ENCODE measurements around the gene MAP1B. TPM values are rescaled to one million over a fixed set of nuclear protein-coding genes. Genes with fewer than 3 reads are reported as not detected.

Gene MAP1B
- total and polyA plus RNA-seq, 9 of the 15 experiments (the other 6 are each of a cell fraction or from before 2014, with no cell fraction given), result 5.2 to 66.1 (median 17.3) TPM

GRCh38 chr5:72108202-72109061 lies 1.2 kb downstream of the MAP1B start (continued):
- TF ChIP-seq USF2 (CRISPR knock-in tag; IDR thresholded peaks at IDR 0.05) (no peak), SMAD3 (CRISPR knock-in tag; conservative IDR thresholded peaks at IDR 0.05) (no peak), MCM2 (IDR thresholded peaks at IDR 0.05; ENCODE audit: low read depth) (no peak), CTBP1 (IDR thresholded peaks at IDR 0.05; ENCODE audit: borderline replicate concordance) (no peak), TRIM24 (IDR thresholded peaks at IDR 0.05) (no peak), SREBF1 (IDR thresholded peaks at IDR 0.05; ENCODE audit: borderline replicate concordance, low read depth, low read length) (no peak), FOXM1 (IDR thresholded peaks at IDR 0.05; ENCODE audit: low read depth) (no peak), FOXM1 (CRISPR knock-in tag; IDR thresholded peaks at IDR 0.05; ENCODE audit: low read depth) (0 out of 2 replicates have a peak, but pooled peaks have one; percentile 32), HBP1 (CRISPR knock-in tag; IDR thresholded peaks at IDR 0.05) (no peak), ELK3 (CRISPR knock-in tag; IDR thresholded peaks at IDR 0.05) (no peak), HDGF (IDR thresholded peaks at IDR 0.05) (no peak), ZNF407 (IDR thresholded peaks at IDR 0.05; ENCODE audit: low read depth) (peak; percentile 94), NRF1 (conservative IDR thresholded peaks at IDR 0.05 in 1 of 2, IDR thresholded peaks at IDR 0.05 in 1 of 2) (peak; percentile 33 to 36; a peak in 1 of 4 replicates), BHLHE40 (IDR thresholded peaks at IDR 0.05; ENCODE audit: low read length) (no peak), CBX5 (IDR thresholded peaks at IDR 0.05; ENCODE audit: borderline replicate concordance, low read depth) (no peak), HDAC1 (IDR thresholded peaks at IDR 0.05) (peak in 1 of 2 experiments; percentile 64; a peak in 2 of 4 replicates), RBM22 (IDR thresholded peaks at IDR 0.05; ENCODE audit: low read depth, low read length, poor library complexity, severe bottlenecking) (peak; percentile 69), NR3C1 (CRISPR knock-in tag; IDR thresholded peaks at IDR 0.05) (no peak)

Data from K562 (cell line).